ENCODE data around the gene SPO11. TPM values are rescaled to one million over a fixed set of nuclear protein-coding genes. Genes with fewer than 3 reads are reported as not detected.
"Not testable (repeated sequence)": the region's sequence is repeated elsewhere in the genome, so short reads cannot be mapped to it uniquely, and the experiment has no call there.

The SPO11 gene
- total and polyA plus RNA-seq, 2 of the 8 experiments (the other 6 are each of a cell fraction or from before 2014, with no cell fraction given) = not detected

GRCh38 chr20:57350726-57351041, 21.1 kb downstream of the SPO11 start:
- not testable (repeated sequence) for H3K9me3 ChIP-seq (ENCODE audit: insufficient read depth in 2 of 2, low read depth in 1 of 2, low read length in 1 of 2); H4K20me1 ChIP-seq (replicated peaks in 1 of 2; ENCODE audit: control insufficient read depth in 1 of 2, insufficient read depth in 2 of 2, low read length in 2 of 2); H3K23ac ChIP-seq (ENCODE audit: insufficient read length); H2BK20ac ChIP-seq (ENCODE audit: low read length); H3K27me3 ChIP-seq (replicated peaks in 1 of 4; ENCODE audit: control insufficient read depth in 3 of 4, extremely low read depth in 1 of 4, insufficient read depth in 3 of 4, low read length in 3 of 4); H3K56ac ChIP-seq (replicated peaks; ENCODE audit: insufficient read length, low read depth, low read length); H2BK15ac ChIP-seq (ENCODE audit: low read length); H2BK120ac ChIP-seq (replicated peaks; ENCODE audit: low read depth, low read length); FAIRE-seq; H2BK5ac ChIP-seq (ENCODE audit: low read depth, low read length); H3K4ac ChIP-seq (replicated peaks; ENCODE audit: insufficient read length, low read depth, low read length); H3K4me1 ChIP-seq (replicated peaks in 1 of 4; ENCODE audit: control insufficient read depth in 3 of 4, insufficient read depth in 4 of 4, low read length in 3 of 4); H3K18ac ChIP-seq (ENCODE audit: extremely low read depth, low read length); H3K23me2 ChIP-seq (ENCODE audit: low read depth, low read length); H2BK12ac ChIP-seq (ENCODE audit: low read depth, low read length); H2AK5ac ChIP-seq (ENCODE audit: low read depth, low read length); H4K91ac ChIP-seq (replicated peaks; ENCODE audit: insufficient read length, low read length); H4K8ac ChIP-seq (ENCODE audit: extremely low read depth, insufficient read depth, low read length); H3K14ac ChIP-seq (ENCODE audit: insufficient read length); DNase-seq (ENCODE audit: low read depth in 1 of 2, low spot score in 2 of 2)
- Histone ChIP-seq H3K36me3 (ENCODE audit: control insufficient read depth in 2 of 4, insufficient read depth in 4 of 4, low read length in 3 of 4) (peaks cover 13 to 30% (median 19%) of the 10 kb centered on the region in 4 experiments), H3K9ac (replicated peaks in 1 of 4; ENCODE audit: extremely low read depth in 1 of 4, low read depth in 3 of 4, low read length in 3 of 4) (peak overlapping the region in 2 of 4 experiments; percentile 82 to 85; a peak in 4 of 7 replicates), H3K4me3 (ENCODE audit: extremely low read depth in 1 of 4, insufficient read depth in 2 of 4, low read depth in 3 of 4, low read length in 4 of 4) (peak overlapping the region; percentile 94 to 99 (median 98)), H2AFZ (ENCODE audit: low read length) (0 out of 2 replicates have a peak overlapping the region, but pooled peaks have one; percentile 87), H3K27ac (ENCODE audit: low read depth, low read length) (peak overlapping the region; percentile 86; the same call in 1 of the 2 replicates), H3K4me2 (ENCODE audit: insufficient read depth in 1 of 2, low read depth in 2 of 2, low read length in 2 of 2) (peak overlapping the region; percentile 85 to 98), H3K79me1 (ENCODE audit: low read depth, low read length) (peaks cover 17% of the 10 kb centered on the region), H3K79me2 (ENCODE audit: control insufficient read depth in 1 of 2, insufficient read depth in 2 of 2, low read length in 2 of 2) (peaks cover 17 to 37% of the 10 kb centered on the region in 2 experiments), H4K5ac (ENCODE audit: insufficient read length, low read depth, low read length) (peak overlapping the region; percentile 65)
- POLR2A ChIA-PET (ENCODE audit: partially characterized antibody) = interaction anchor here (3.4 kb wide), 1 partner anchor 40 kb away, joined by 10 read pairs; the partner anchor contains the start of gene RBM38
- 88% methylated on average over 3 of the region's 24 CpGs; no CpG with 5 or more reads in 1 of the 2 experiments for WGBS, 2 experiments (ENCODE audit: extremely low coverage in 1 of 2, insufficient coverage in 1 of 2, insufficient read length in 1 of 2, insufficient replicate concordance in 2 of 2, low coverage in 1 of 2, low lambda C conversion rate in 2 of 2, missing lambda C conversion rate in 1 of 2)
- CTCF ChIA-PET (ENCODE audit: partially characterized antibody) = interaction anchor here (1.0 to 1.5 kb wide), 2 partner anchors 19 to 260 kb away, joined by 3 to 6 read pairs; no protein-coding TSS in a partner anchor

Measured in H1 (cell line).